ENCODE results near the gene LRRC1.

GRCh38 chr6:53860511-53860910 is 65.7 kb downstream of the LRRC1 start:
- no peak for TF ChIP-seq ZNF737 (CRISPR knock-in tag; IDR thresholded peaks at IDR 0.05; ENCODE audit: borderline replicate concordance)
- TF ChIP-seq ZNF234 (CRISPR knock-in tag; conservative IDR thresholded peaks at IDR 0.05), result no peak
- no peak for TF ChIP-seq EZH2 (conservative IDR thresholded peaks at IDR 0.05; ENCODE audit: low read depth, low read length)
- TF ChIP-seq SP1 (IDR thresholded peaks at IDR 0.05), result no peak
- TF ChIP-seq SP1 (CRISPR knock-in tag; IDR thresholded peaks at IDR 0.05), result no peak
- no peak for TF ChIP-seq CEBPB (IDR thresholded peaks at IDR 0.05; ENCODE audit: borderline replicate concordance, low read depth, low read length)
- no peak for TF ChIP-seq CTCF (CRISPR knock-in tag; IDR thresholded peaks at IDR 0.05)
- no peak for TF ChIP-seq GZF1 (CRISPR knock-in tag; IDR thresholded peaks at IDR 0.05)

All from HepG2 (cell line).